Progenitor cell of endocrine pancreas (in vitro differentiated cells): Measurements from ENCODE around the gene ZNF672. TPM values are rescaled to one million over a fixed set of nuclear protein-coding genes. Genes with fewer than 3 reads are reported as not detected.
A peak's percentile ranks its signal among the peaks of the same experiment; 100 is the strongest.

Experiments used
- DNase-seq: peaks from one replicate; pipeline ENCODE4 v3.0.0; 2021; ENCODE audit warnings: low spot score; ENCODE audit not compliant: unreplicated experiment
- H3K27ac Mint-ChIP-seq: 2 replicates; pipeline ENCODE4 v1.8.0; 2021; ENCODE audit warnings: mild to moderate bottlenecking, moderate library complexity, mixed read lengths
- H3K27me3 Mint-ChIP-seq: 2 replicates; pipeline ENCODE4 v1.8.0; 2021; ENCODE audit warnings: mixed read lengths
- H3K36me3 Mint-ChIP-seq: 2 replicates; pipeline ENCODE4 v1.8.0; 2022; ENCODE audit warnings: mixed read lengths; ENCODE audit not compliant: insufficient read depth
- H3K4me1 Mint-ChIP-seq: 2 replicates; pipeline ENCODE4 v1.8.0; 2021; ENCODE audit warnings: low read depth, mixed read lengths
- H3K4me3 Mint-ChIP-seq: 2 replicates; pipeline ENCODE4 v1.8.0; 2021; ENCODE audit warnings: low read depth, mild to moderate bottlenecking, moderate library complexity, mixed read lengths
- H3K9me3 Mint-ChIP-seq: 2 replicates; pipeline ENCODE4 v1.8.0; 2021; ENCODE audit warnings: low read depth, mixed read lengths
- CTCF ChIP-seq: fragments of 200-600 bp; sonication (generic); IDR thresholded peaks from one replicate; pipeline ENCODE4 v1.5.0; 2021; ENCODE audit warnings: antibody characterized with exemption, mild to moderate bottlenecking; ENCODE audit not compliant: unreplicated experiment
- total RNA-seq: library from RNA; stranded (reverse); gene quantifications from 2 replicates; pipeline ENCODE4 v1.2.1, GENCODE V29; 2021

Gene ZNF672
- total RNA-seq, 1 donor from 2014 or later: 37.2 TPM

- no peak overlapping the region for H3K4me3 Mint-ChIP-seq
- H3K36me3 Mint-ChIP-seq: peaks cover 11% of the 10 kb centered on the region
- no peaks in the 10 kb centered on the region for H3K9me3 Mint-ChIP-seq
- peaks cover 3% of the 10 kb centered on the region for H3K27me3 Mint-ChIP-seq
- DNase-seq: no peak
- TF ChIP-seq CTCF: no peak
- H3K27ac Mint-ChIP-seq: peak overlapping the region; percentile 77
- peaks cover 15% of the 10 kb centered on the region for H3K4me1 Mint-ChIP-seq
Measured at GRCh38 chr1:248855580-248855979, 17.6 kb downstream of the ZNF672 start.

- Mint-ChIP-seq H3K9me3 (no peaks in the 10 kb centered on the region), H3K4me3 (no peak overlapping the region), H3K27ac (no peak overlapping the region), H3K36me3 (peaks cover 11% of the 10 kb centered on the region), H3K4me1 (peaks cover 15% of the 10 kb centered on the region), H3K27me3 (peaks cover 6% of the 10 kb centered on the region)
- no peak for TF ChIP-seq CTCF
- no peak for DNase-seq
Measured at GRCh38 chr1:248856176-248856575, 18.2 kb downstream of the ZNF672 start.

- H3K4me3 Mint-ChIP-seq: peak overlapping the region; percentile 84
- no peaks in the 10 kb centered on the region for H3K9me3 Mint-ChIP-seq
- TF ChIP-seq CTCF: no peak
- peaks cover 16% of the 10 kb centered on the region for H3K27me3 Mint-ChIP-seq
- no peak for DNase-seq
- H3K27ac Mint-ChIP-seq: peak overlapping the region; percentile 99
- peaks cover 11% of the 10 kb centered on the region for H3K36me3 Mint-ChIP-seq
- H3K4me1 Mint-ChIP-seq: peaks cover 15% of the 10 kb centered on the region
Measured at GRCh38 chr1:248857201-248857600, 19.2 kb downstream of the ZNF672 start.

- DNase-seq: no peak
- peaks cover 21% of the 10 kb centered on the region for H3K27me3 Mint-ChIP-seq
- TF ChIP-seq CTCF: no peak
- peak overlapping the region; percentile 84 for H3K4me3 Mint-ChIP-seq
- H3K4me1 Mint-ChIP-seq: peaks cover 19% of the 10 kb centered on the region
- peak overlapping the region; percentile 99 for H3K27ac Mint-ChIP-seq
- peaks cover 11% of the 10 kb centered on the region for H3K36me3 Mint-ChIP-seq
- no peaks in the 10 kb centered on the region for H3K9me3 Mint-ChIP-seq
Measured at GRCh38 chr1:248857749-248858095, 19.7 kb downstream of the ZNF672 start.

- H3K9me3 Mint-ChIP-seq: no peaks in the 10 kb centered on the region
- H3K27ac Mint-ChIP-seq: peak overlapping the region; percentile 99
- peak overlapping the region; percentile 84 for H3K4me3 Mint-ChIP-seq
- peaks cover 22% of the 10 kb centered on the region for H3K4me1 Mint-ChIP-seq
- peak; percentile 80 for DNase-seq
- TF ChIP-seq CTCF: peak; percentile 54
- H3K36me3 Mint-ChIP-seq: peaks cover 11% of the 10 kb centered on the region
- peaks cover 25% of the 10 kb centered on the region for H3K27me3 Mint-ChIP-seq
Measured at GRCh38 chr1:248858096-248858890, 20.3 kb downstream of the ZNF672 start.
